Esophagus (tissue), 2 donors: ENCODE measurements around the gene OR6T1. TPM values are rescaled to one million over a fixed set of nuclear protein-coding genes. Genes with fewer than 3 reads are reported as not detected.

Source experiments
- H3K27ac ChIP-seq, 2 donors: one replicate each; pipeline ENCODE4 v1.5.1; 2013; ENCODE audit warnings: low read depth in 2 of 2, mild to moderate bottlenecking in 2 of 2, inconsistent platforms in 1 of 2, low read length in 1 of 2, moderate library complexity in 1 of 2
- H3K27me3 ChIP-seq, 2 donors: one replicate each; pipeline ENCODE4 v1.6.1; 2013; ENCODE audit warnings: low read length in 2 of 2, control low read depth in 1 of 2, mild to moderate bottlenecking in 1 of 2; ENCODE audit not compliant: insufficient read depth in 2 of 2, control insufficient read depth in 1 of 2
- H3K36me3 ChIP-seq, 2 donors: one replicate each; pipeline ENCODE4 v1.6.1; 2013; ENCODE audit warnings: low read length in 1 of 2; ENCODE audit not compliant: control insufficient read depth in 2 of 2, insufficient read depth in 2 of 2
- H3K4me1 ChIP-seq, 2 donors: one replicate each; pipeline ENCODE4 v1.6.1; 2013; ENCODE audit warnings: low read length in 1 of 2; ENCODE audit not compliant: control insufficient read depth in 2 of 2, insufficient read depth in 2 of 2
- H3K4me3 ChIP-seq, 2 donors: one replicate each; pipeline ENCODE4 v1.5.1; 2013; ENCODE audit warnings: low read length in 2 of 2, mild to moderate bottlenecking in 2 of 2, low read depth in 1 of 2, moderate library complexity in 1 of 2
- H3K9me3 ChIP-seq, 2 donors: one replicate each; pipeline ENCODE4 v1.6.1; 2013; ENCODE audit warnings: mild to moderate bottlenecking in 2 of 2, low read depth in 1 of 2, low read length in 1 of 2, moderate library complexity in 1 of 2; ENCODE audit not compliant: control insufficient read depth in 2 of 2, insufficient read depth in 1 of 2
- WGBS, 2 donors: extraction: QIAGEN DNeasy Blood & Tissue Kit; methylation state at CpG; one replicate each; pipeline ENCODE4 v1.1.7; 2013; 5-methylcytosine and 5-hydroxymethylcytosine counted together
- polyA plus RNA-seq, 2 donors: library from polyadenylated mRNA; stranded (reverse); fragments of 200-250 nt; gene quantifications; one replicate each; pipeline ENCODE4 v1.2.3, GENCODE V29; 2013
- donor health status: healthy with polysubstance abuse.
- donor health status: Bipolar disorder and iron deficiency.

OR6T1 gene
- polyA plus RNA-seq, result not detected

- 87 to 88% methylated on average over 3 of the region's 3 CpGs for WGBS, 2 donors
- Histone ChIP-seq H3K4me1 (no peaks in the 10 kb centered on the region), H3K36me3 (no peaks in the 10 kb centered on the region), H3K27ac (no peak within 1 kb of the TSS), H3K9me3 (peaks cover 2 to 6% of the 10 kb centered on the region in 2 donors), H3K4me3 (no peak within 1 kb of the TSS), H3K27me3 (no peaks in the 10 kb centered on the region)
Observed at GRCh38 chr11:123943738-123944137, at the start of gene OR6T1. Gene OR6T1, minus strand, starts transcription at chr11:123943838. Its CDS starts 0 bp downstream, at chr11:123943838.

- H3K36me3 ChIP-seq, result no peaks in the 10 kb centered on the region
- no peaks in the 10 kb centered on the region for H3K27me3 ChIP-seq
- 81 to 83% methylated on average over 5 of the region's 5 CpGs for WGBS, 2 donors
- H3K9me3 ChIP-seq, result peaks cover 0 to 8% of the 10 kb centered on the region in 2 donors
- H3K4me3 ChIP-seq, result no peak overlapping the region
- no peak overlapping the region for H3K27ac ChIP-seq
- no peaks in the 10 kb centered on the region for H3K4me1 ChIP-seq
Observed at GRCh38 chr11:123979311-123979710, 35.7 kb upstream of the OR6T1 start.

GRCh38 chr11:123977731-123978347 is 34.2 kb upstream of the OR6T1 start, which contains the start of gene OR10S1:
Gene OR10S1, minus strand, starts transcription at chr11:123977781. Its CDS starts 117 bp downstream, at chr11:123977664.
- no peaks in the 10 kb centered on the region for H3K27me3 ChIP-seq
- H3K4me3 ChIP-seq, result no peak within 1 kb of the TSS
- H3K27ac ChIP-seq, result no peak within 1 kb of the TSS
- no peaks in the 10 kb centered on the region for H3K4me1 ChIP-seq
- H3K9me3 ChIP-seq, result peaks cover 0 to 8% of the 10 kb centered on the region in 2 donors
- H3K36me3 ChIP-seq, result no peaks in the 10 kb centered on the region

- no peaks in the 10 kb centered on the region for H3K4me1 ChIP-seq
- no peaks in the 10 kb centered on the region for H3K36me3 ChIP-seq
- H3K9me3 ChIP-seq, result peaks cover 0 to 8% of the 10 kb centered on the region in 2 donors
- no peak overlapping the region for H3K27ac ChIP-seq
- H3K4me3 ChIP-seq, result no peak overlapping the region
- H3K27me3 ChIP-seq, result no peaks in the 10 kb centered on the region
- 85 to 89% methylated on average over 18 of the region's 18 CpGs for WGBS, 2 donors
Observed at GRCh38 chr11:123976770-123977560, 33.3 kb upstream of the OR6T1 start.

GRCh38 chr11:123973816-123974215 is 30.2 kb upstream of the OR6T1 start:
- Histone ChIP-seq H3K36me3 (no peaks in the 10 kb centered on the region), H3K27me3 (no peaks in the 10 kb centered on the region), H3K4me3 (no peak overlapping the region), H3K4me1 (no peaks in the 10 kb centered on the region), H3K27ac (no peak overlapping the region), H3K9me3 (peaks cover 0 to 4% of the 10 kb centered on the region in 2 donors)
- 50 to 58% methylated on average over 1 of the region's 1 CpG for WGBS, 2 donors

GRCh38 chr11:123956752-123957151 is 13.1 kb upstream of the OR6T1 start:
- H3K27ac ChIP-seq, result no peak overlapping the region
- no peaks in the 10 kb centered on the region for H3K9me3 ChIP-seq
- no peaks in the 10 kb centered on the region for H3K27me3 ChIP-seq
- no peaks in the 10 kb centered on the region for H3K36me3 ChIP-seq
- no peak overlapping the region for H3K4me3 ChIP-seq
- H3K4me1 ChIP-seq, result no peaks in the 10 kb centered on the region

GRCh38 chr11:123945132-123945531 is 1.5 kb upstream of the OR6T1 start:
- peaks cover 2 to 3% of the 10 kb centered on the region in 2 donors for H3K9me3 ChIP-seq
- no peak overlapping the region for H3K4me3 ChIP-seq
- H3K36me3 ChIP-seq, result no peaks in the 10 kb centered on the region
- H3K27me3 ChIP-seq, result no peaks in the 10 kb centered on the region
- H3K27ac ChIP-seq, result no peak overlapping the region
- no peaks in the 10 kb centered on the region for H3K4me1 ChIP-seq
- WGBS, 2 donors, result 30 to 41% methylated on average over 1 of the region's 1 CpG

- Histone ChIP-seq H3K27me3 (no peaks in the 10 kb centered on the region), H3K36me3 (no peaks in the 10 kb centered on the region), H3K27ac (no peak overlapping the region), H3K4me1 (no peaks in the 10 kb centered on the region), H3K4me3 (no peak overlapping the region), H3K9me3 (peaks cover 2 to 6% of the 10 kb centered on the region in 2 donors)
- 79 to 83% methylated on average over 4 of the region's 4 CpGs for WGBS, 2 donors
Observed at GRCh38 chr11:123942413-123942812, 1.2 kb downstream of the OR6T1 start.

- Histone ChIP-seq H3K27me3 (no peaks in the 10 kb centered on the region), H3K36me3 (no peaks in the 10 kb centered on the region), H3K4me3 (no peak within 1 kb of the TSS), H3K27ac (no peak within 1 kb of the TSS), H3K9me3 (peaks cover 2 to 6% of the 10 kb centered on the region in 2 donors), H3K4me1 (no peaks in the 10 kb centered on the region)
- WGBS, 2 donors, result 71 to 82% methylated on average over 1 of the region's 1 CpG
Observed at GRCh38 chr11:123939317-123939716, 4.3 kb downstream of the OR6T1 start, which contains the start of gene OR4D5. Gene OR4D5, plus strand, starts transcription at chr11:123939617. Its CDS starts 0 bp downstream, at chr11:123939617.
